ENCODE results near the gene ZACN. TPM values are rescaled to one million over a fixed set of nuclear protein-coding genes. Genes with fewer than 3 reads are reported as not detected.

Gene ZACN
- total RNA-seq, 1 donor: not detected

DNA sequence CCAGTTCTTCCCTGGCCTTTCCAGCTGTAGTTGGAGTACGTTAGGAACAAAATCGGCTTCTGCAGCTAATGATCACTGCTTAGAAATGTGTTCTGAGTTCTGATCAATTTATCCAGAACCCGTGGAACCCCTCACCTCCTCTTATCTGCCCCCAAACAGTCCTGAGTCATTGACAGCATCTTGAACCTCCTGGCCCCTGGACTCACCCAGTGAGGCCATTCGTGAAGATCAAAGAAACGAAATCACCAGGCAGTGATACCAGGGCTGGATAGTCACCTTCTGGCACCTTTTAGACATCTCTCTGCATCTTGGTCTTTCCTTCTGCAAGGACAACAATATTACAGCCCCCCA is 41.7 kb downstream of the ZACN start:
- H3K4me3 ChIP-seq (ENCODE audit: low read depth, low read length): no peak overlapping the region
- TF ChIP-seq, protein P1, sequence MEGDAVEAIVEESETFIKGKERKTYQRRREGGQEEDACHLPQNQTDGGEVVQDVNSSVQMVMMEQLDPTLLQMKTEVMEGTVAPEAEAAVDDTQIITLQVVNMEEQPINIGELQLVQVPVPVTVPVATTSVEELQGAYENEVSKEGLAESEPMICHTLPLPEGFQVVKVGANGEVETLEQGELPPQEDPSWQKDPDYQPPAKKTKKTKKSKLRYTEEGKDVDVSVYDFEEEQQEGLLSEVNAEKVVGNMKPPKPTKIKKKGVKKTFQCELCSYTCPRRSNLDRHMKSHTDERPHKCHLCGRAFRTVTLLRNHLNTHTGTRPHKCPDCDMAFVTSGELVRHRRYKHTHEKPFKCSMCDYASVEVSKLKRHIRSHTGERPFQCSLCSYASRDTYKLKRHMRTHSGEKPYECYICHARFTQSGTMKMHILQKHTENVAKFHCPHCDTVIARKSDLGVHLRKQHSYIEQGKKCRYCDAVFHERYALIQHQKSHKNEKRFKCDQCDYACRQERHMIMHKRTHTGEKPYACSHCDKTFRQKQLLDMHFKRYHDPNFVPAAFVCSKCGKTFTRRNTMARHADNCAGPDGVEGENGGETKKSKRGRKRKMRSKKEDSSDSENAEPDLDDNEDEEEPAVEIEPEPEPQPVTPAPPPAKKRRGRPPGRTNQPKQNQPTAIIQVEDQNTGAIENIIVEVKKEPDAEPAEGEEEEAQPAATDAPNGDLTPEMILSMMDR (IDR thresholded peaks at IDR 0.05; ENCODE audit: insufficient read depth, low read depth, low read length): no peak
- DNase-seq (ENCODE audit: low read depth): no peak

DNA sequence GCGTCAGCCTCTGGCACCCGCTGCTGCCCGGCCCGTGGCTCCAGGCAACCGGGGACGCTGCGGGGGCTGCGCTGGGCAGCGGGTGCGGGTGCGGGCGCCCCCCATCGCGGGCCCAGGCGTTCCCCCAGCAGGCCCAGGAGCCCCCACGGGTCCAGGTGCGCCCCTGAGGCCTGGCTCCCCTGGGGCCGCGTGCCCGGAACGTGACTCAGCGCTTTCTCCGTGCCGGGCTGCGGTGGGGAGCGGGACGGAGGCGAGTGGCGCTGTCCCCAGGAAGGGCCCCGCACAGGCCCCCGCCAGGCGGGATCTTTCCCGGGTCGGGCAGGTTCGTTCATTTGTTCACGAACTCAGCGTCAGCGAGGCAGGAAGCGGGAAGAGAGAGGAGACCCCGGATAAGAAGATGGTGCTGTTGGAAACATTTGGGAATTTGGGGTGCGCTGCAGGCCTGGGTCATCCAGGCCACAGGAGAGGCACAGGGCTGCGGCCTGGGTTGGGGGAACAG is 43.0 kb downstream of the ZACN start:
- no peak for DNase-seq (ENCODE audit: low read depth)
- TF ChIP-seq, protein P1 (IDR thresholded peaks at IDR 0.05; ENCODE audit: insufficient read depth, low read depth, low read length): no peak
- H3K4me3 ChIP-seq (ENCODE audit: low read depth, low read length): no peak overlapping the region

DNA sequence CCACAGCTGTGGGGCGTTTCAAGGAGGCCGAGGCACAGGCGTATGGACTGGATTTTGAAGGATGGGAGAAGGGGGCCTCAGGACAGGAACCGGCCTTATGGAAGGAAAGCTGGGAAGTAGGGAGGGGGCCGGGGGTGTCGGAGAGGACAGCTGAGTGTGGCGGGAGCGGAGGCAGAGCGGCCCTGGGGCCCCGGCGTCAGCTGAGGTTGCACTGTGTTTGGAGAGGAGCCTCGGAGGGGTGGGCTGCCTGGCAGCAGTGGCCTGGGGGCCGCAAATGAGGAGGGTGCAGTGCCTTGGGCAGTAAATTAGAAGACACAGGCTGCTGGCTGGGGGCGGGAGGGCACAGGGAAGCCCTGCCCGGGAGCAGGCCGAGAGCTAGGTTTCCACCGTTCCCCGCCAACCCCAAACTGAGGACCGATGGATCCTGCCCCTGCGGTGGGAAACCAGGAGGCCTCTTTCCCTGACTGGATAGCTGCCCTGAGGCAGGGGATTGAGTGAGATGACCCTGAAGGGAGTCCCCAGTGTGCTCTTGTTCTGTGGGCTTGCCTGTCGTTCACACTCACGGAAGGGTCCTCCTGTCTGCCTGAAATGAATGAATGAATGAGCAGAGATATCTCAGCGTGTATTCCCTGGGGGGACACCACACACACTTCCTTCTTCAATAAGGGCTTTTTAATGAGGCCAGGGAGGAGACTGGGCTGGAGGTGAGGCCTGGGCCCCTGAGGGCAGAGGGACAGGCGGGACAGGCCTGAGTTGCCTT is 43.6 kb downstream of the ZACN start:
- H3K4me3 ChIP-seq (ENCODE audit: low read depth, low read length): no peak overlapping the region
- no peak for DNase-seq (ENCODE audit: low read depth)
- TF ChIP-seq, protein P1 (IDR thresholded peaks at IDR 0.05; ENCODE audit: insufficient read depth, low read depth, low read length): no peak

DNA sequence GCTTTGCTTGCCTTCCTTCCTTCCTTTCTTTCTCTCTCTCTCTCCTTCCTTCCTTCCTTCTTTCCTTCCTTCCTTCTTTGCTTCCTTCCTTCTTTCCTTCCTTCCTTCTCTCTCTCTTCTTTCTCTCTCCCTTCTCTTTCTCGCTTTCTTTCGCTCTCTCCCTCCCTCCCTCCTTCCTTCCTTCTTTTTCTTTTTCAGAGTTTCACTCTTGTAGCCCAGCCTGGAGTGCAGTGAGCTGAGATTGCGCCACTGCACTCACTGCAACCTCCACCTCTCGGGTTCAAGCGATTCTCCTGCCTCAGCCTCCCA is 44.2 kb downstream of the ZACN start:
- no peak overlapping the region for H3K4me3 ChIP-seq (ENCODE audit: low read depth, low read length)
- TF ChIP-seq, protein P1 (IDR thresholded peaks at IDR 0.05; ENCODE audit: insufficient read depth, low read depth, low read length): no peak
- no peak for DNase-seq (ENCODE audit: low read depth)

DNA sequence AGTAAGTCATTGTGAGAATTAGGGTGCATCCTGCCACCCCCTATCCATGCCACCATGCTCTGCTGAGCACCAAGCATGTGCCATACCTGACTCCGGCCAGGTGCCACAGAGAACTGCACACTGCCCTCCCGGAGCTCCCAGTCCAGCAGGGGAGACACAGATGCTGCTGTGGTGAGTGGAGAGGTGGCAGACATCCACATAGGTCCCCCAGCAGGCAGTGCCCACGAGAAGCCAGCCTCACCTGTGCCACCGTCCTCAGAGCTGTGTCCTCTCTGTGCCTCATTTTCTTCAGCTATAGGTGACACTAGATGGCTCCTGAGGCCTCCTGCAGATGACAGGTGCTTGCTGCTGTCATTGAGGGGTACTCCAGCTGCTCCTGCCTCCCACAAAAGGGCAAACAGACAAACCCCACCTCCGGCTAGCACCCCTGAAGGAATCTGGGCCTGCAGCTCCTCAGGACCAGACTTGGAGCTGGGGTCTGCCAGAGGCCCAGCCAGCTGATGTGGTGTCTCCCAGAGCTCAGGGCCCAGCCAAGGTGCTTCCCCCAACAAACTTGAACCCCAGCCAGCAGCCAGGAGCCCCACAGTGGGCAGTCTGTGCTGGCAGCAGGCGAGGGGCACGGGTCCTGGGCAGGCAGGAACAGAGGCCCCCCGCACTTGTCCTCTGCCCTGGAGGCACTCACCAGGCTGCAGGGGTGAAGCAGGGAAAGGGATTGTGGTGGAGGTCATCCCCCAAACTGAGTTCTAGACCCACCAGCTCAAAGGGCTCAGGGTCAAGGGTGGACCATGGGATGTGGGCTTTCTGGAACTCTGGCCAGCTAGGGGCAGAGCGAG is 45.0 kb downstream of the ZACN start:
- TF ChIP-seq, protein P1 (IDR thresholded peaks at IDR 0.05; ENCODE audit: insufficient read depth, low read depth, low read length): no peak
- H3K4me3 ChIP-seq (ENCODE audit: low read depth, low read length): no peak overlapping the region
- no peak for DNase-seq (ENCODE audit: low read depth)

DNA sequence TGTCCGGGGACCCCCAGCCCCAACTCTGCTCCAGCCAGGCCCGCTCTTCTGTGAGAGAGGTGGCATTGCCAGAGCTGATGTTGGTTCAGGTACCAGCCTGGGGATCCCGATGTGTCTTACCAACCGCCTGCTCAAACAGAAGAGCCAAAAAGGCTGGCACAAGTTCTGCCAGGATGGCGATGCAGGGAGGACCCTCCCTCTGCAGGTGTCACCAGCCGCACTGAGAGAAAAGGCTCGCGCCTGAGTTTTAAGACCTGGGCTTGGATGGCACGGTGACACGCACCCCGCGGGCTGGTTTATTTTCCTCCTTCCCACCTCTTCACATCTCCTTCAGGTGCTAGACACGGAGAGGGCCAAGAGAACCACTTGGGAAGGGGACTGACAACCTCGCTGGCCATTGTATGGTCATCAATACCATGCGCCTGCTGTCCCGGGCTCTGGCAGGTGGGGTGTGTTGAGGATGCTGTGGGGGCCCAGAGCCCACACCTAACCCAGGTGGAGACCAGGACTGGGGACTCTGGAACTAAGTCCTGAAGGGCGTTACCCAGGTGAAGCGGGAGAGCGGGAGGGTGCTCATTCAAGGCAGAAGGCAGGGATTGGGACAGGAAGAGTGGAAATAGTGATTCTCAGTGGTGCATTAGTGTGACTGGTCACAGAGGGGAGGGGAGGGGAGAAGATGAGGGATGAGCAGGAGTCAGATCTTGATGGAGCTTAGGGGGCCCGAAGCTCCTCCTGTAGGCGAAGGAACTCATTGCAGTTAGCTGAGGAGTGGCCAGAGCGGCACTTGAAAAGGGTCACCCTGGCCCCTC is 45.8 kb downstream of the ZACN start:
- TF ChIP-seq, protein P1 (IDR thresholded peaks at IDR 0.05; ENCODE audit: insufficient read depth, low read depth, low read length): peak; percentile 36
- DNase-seq (ENCODE audit: low read depth): no peak
- no peak overlapping the region for H3K4me3 ChIP-seq (ENCODE audit: low read depth, low read length)

Data from fibroblast of villous mesenchyme (primary cell).